ENCODE data around the gene R3HDML.

R3HDML gene

GRCh38 chr20:44362466-44362940 is 25.7 kb downstream of the R3HDML start:
- Mint-ChIP-seq H3K9me3 (no peaks in the 10 kb centered on the region), H3K4me1 (ENCODE audit: low read depth) (no peaks in the 10 kb centered on the region), H3K27ac (no peak overlapping the region), H3K4me3 (no peak overlapping the region), H3K36me3 (ENCODE audit: low read depth) (no peaks in the 10 kb centered on the region), H3K27me3 (ENCODE audit: low read depth) (peaks cover 4% of the 10 kb centered on the region)
- DNase-seq (ENCODE audit: low spot score) = no peak

DNA sequence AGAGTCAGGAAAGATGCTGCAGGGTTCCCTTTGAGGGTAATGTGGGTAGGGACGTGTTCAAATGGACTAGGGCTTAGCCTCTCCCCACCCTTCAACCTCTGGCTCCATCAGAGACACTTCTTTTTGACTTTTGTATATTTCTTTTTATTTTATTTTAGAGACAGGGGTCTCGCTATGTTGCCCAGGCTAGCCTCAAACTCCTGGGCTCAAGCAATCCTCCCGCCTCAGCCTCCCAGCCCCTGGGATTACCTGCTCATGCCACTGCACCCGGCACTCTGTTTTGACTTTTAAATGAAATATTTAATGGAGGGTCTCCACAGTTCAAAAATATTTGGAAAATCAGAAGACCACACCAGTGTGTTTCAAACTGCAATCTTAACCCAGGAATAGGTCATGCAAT is 27.2 kb downstream of the R3HDML start:
- Mint-ChIP-seq H3K36me3 (ENCODE audit: low read depth) (no peaks in the 10 kb centered on the region), H3K4me1 (ENCODE audit: low read depth) (no peaks in the 10 kb centered on the region)
- DNase-seq (ENCODE audit: low spot score) = no peak

DNA sequence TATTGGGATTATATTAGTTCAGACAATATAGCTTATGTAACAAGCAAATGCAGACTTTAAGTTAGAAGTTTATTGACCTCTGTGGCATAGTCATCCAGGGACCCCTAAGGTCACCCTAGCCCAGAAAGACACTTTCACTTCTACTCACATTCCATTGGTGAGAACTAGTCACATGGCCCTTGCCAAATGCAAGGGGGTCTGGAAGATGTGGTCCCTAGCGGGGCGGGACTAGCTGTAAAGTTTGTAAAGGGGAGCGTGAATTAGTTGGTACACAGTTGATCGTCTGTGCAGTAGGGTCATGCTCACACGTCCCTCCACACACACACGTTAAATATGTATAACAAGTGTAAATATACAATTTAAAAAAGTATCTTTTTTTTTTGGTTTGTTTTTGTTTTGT is 27.9 kb downstream of the R3HDML start:
- Mint-ChIP-seq H3K4me3 (no peak overlapping the region), H3K27ac (no peak overlapping the region), H3K27me3 (ENCODE audit: low read depth) (peaks cover 2% of the 10 kb centered on the region), H3K4me1 (ENCODE audit: low read depth) (no peaks in the 10 kb centered on the region), H3K36me3 (ENCODE audit: low read depth) (no peaks in the 10 kb centered on the region), H3K9me3 (no peaks in the 10 kb centered on the region)
- DNase-seq (ENCODE audit: low spot score) = no peak

More for the DNA sequence above, 27.2 kb downstream of the R3HDML start:
- Mint-ChIP-seq H3K27ac (no peak overlapping the region), H3K9me3 (no peaks in the 10 kb centered on the region), H3K4me3 (no peak overlapping the region), H3K27me3 (ENCODE audit: low read depth) (peaks cover 2% of the 10 kb centered on the region)

GRCh38 chr20:44367746-44368145 is 30.9 kb downstream of the R3HDML start:
- Mint-ChIP-seq H3K27me3 (ENCODE audit: low read depth) (no peaks in the 10 kb centered on the region), H3K4me3 (no peak overlapping the region), H3K9me3 (no peaks in the 10 kb centered on the region), H3K4me1 (ENCODE audit: low read depth) (no peaks in the 10 kb centered on the region), H3K36me3 (ENCODE audit: low read depth) (no peaks in the 10 kb centered on the region), H3K27ac (no peak overlapping the region)
- DNase-seq (ENCODE audit: low spot score) = no peak

GRCh38 chr20:44370639-44371218 is 33.9 kb downstream of the R3HDML start:
- DNase-seq (ENCODE audit: low spot score) = no peak
- no peaks in the 10 kb centered on the region for H3K9me3 Mint-ChIP-seq
- no peaks in the 10 kb centered on the region for H3K4me1 Mint-ChIP-seq (ENCODE audit: low read depth)
- no peak overlapping the region for H3K27ac Mint-ChIP-seq
- H3K36me3 Mint-ChIP-seq (ENCODE audit: low read depth) = no peaks in the 10 kb centered on the region
- no peak overlapping the region for H3K4me3 Mint-ChIP-seq
- H3K27me3 Mint-ChIP-seq (ENCODE audit: low read depth) = peaks cover 4% of the 10 kb centered on the region

GRCh38 chr20:44382641-44383040 is 45.8 kb downstream of the R3HDML start:
- Mint-ChIP-seq H3K27ac (no peak overlapping the region), H3K4me3 (no peak overlapping the region), H3K36me3 (ENCODE audit: low read depth) (no peaks in the 10 kb centered on the region), H3K9me3 (no peaks in the 10 kb centered on the region), H3K4me1 (ENCODE audit: low read depth) (peaks cover 2% of the 10 kb centered on the region), H3K27me3 (ENCODE audit: low read depth) (peaks cover 1% of the 10 kb centered on the region)
- no peak for DNase-seq (ENCODE audit: low spot score)

- H3K27ac Mint-ChIP-seq = no peak overlapping the region
- peaks cover 9% of the 10 kb centered on the region for H3K27me3 Mint-ChIP-seq (ENCODE audit: low read depth)
- H3K4me1 Mint-ChIP-seq (ENCODE audit: low read depth) = peaks cover 4% of the 10 kb centered on the region
- H3K4me3 Mint-ChIP-seq = no peak overlapping the region
- H3K9me3 Mint-ChIP-seq = no peaks in the 10 kb centered on the region
- peak; percentile 66 for DNase-seq (ENCODE audit: low spot score)
- H3K36me3 Mint-ChIP-seq (ENCODE audit: low read depth) = no peaks in the 10 kb centered on the region
Observed at GRCh38 chr20:44384423-44385027, 47.7 kb downstream of the R3HDML start.

GRCh38 chr20:44388466-44389023 is 51.7 kb downstream of the R3HDML start:
- DNase-seq (ENCODE audit: low spot score) = peak; percentile 62
- peaks cover 10% of the 10 kb centered on the region for H3K27me3 Mint-ChIP-seq (ENCODE audit: low read depth)
- no peak overlapping the region for H3K4me3 Mint-ChIP-seq
- H3K4me1 Mint-ChIP-seq (ENCODE audit: low read depth) = peaks cover 4% of the 10 kb centered on the region
- no peaks in the 10 kb centered on the region for H3K36me3 Mint-ChIP-seq (ENCODE audit: low read depth)
- no peak overlapping the region for H3K27ac Mint-ChIP-seq
- no peaks in the 10 kb centered on the region for H3K9me3 Mint-ChIP-seq

- Mint-ChIP-seq H3K4me1 (ENCODE audit: low read depth) (peaks cover 2% of the 10 kb centered on the region), H3K4me3 (no peak overlapping the region), H3K36me3 (ENCODE audit: low read depth) (no peaks in the 10 kb centered on the region)
Observed at GRCh38 chr20:44389871-44390270, 53.0 kb downstream of the R3HDML start.

GRCh38 chr20:44390280-44390679 is 53.4 kb downstream of the R3HDML start:
- Mint-ChIP-seq H3K4me1 (ENCODE audit: low read depth) (peaks cover 2% of the 10 kb centered on the region), H3K36me3 (ENCODE audit: low read depth) (no peaks in the 10 kb centered on the region), H3K4me3 (no peak overlapping the region), H3K27ac (no peak overlapping the region), H3K27me3 (ENCODE audit: low read depth) (peaks cover 10% of the 10 kb centered on the region), H3K9me3 (no peaks in the 10 kb centered on the region)
- DNase-seq (ENCODE audit: low spot score) = no peak

More at GRCh38 chr20:44389871-44390270, 53.0 kb downstream of the R3HDML start:
- peaks cover 10% of the 10 kb centered on the region for H3K27me3 Mint-ChIP-seq (ENCODE audit: low read depth)
- H3K27ac Mint-ChIP-seq = no peak overlapping the region
- no peak for DNase-seq (ENCODE audit: low spot score)
- H3K9me3 Mint-ChIP-seq = no peaks in the 10 kb centered on the region

- Mint-ChIP-seq H3K27me3 (ENCODE audit: low read depth) (peaks cover 10% of the 10 kb centered on the region), H3K4me3 (no peak overlapping the region), H3K36me3 (ENCODE audit: low read depth) (no peaks in the 10 kb centered on the region), H3K27ac (no peak overlapping the region), H3K4me1 (ENCODE audit: low read depth) (peaks cover 2% of the 10 kb centered on the region), H3K9me3 (no peaks in the 10 kb centered on the region)
- no peak for DNase-seq (ENCODE audit: low spot score)
Observed at GRCh38 chr20:44392088-44392775, 55.4 kb downstream of the R3HDML start.

GRCh38 chr20:44392776-44393607 is 56.1 kb downstream of the R3HDML start:
- Mint-ChIP-seq H3K27me3 (ENCODE audit: low read depth) (peaks cover 13% of the 10 kb centered on the region), H3K27ac (no peak overlapping the region), H3K4me1 (ENCODE audit: low read depth) (peaks cover 2% of the 10 kb centered on the region), H3K36me3 (ENCODE audit: low read depth) (no peaks in the 10 kb centered on the region), H3K9me3 (no peaks in the 10 kb centered on the region), H3K4me3 (no peak overlapping the region)
- DNase-seq (ENCODE audit: low spot score) = no peak

DNA sequence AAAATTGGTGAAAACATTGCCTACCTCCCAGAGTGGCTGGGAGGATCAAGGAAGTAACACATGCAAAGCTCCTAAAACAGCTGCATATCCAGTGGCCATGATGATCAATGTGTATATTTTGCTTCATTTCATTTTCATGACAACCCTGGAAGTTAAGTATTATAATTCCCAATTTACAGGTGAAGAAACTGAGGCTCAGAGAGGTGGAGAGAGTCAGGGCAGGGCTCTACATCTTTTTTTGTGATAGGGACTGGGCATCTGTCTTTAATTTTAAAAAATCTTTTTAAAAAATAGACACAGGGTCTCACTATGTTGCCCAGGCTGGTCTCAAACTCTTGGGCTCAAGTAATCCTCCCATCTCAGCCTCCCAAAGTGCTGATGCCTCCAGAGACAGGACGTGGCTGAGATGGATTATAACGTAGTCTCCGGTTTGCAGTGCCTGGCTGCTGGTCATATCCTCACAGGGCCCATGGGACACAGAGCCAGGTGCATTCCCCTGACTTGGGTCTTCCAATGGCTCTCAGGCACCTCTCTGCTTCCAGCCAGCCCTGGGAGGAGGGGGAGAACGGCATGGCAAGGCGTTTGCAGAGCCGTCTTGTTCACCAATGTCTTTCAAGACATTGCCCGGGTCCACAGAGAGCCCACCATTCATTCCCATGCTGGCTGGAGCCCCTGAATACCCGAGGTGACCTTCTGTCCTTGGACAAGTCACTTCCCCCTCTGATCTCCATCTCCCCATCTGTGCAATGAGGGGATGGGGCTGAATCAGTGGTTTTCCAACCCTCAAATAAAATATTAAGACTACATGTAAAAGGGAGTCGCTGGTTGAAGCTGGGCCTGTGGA is 57.0 kb downstream of the R3HDML start:
- no peak for DNase-seq (ENCODE audit: low spot score)
- H3K27me3 Mint-ChIP-seq (ENCODE audit: low read depth) = peaks cover 16% of the 10 kb centered on the region
- no peaks in the 10 kb centered on the region for H3K36me3 Mint-ChIP-seq (ENCODE audit: low read depth)
- H3K4me1 Mint-ChIP-seq (ENCODE audit: low read depth) = no peaks in the 10 kb centered on the region
- no peak overlapping the region for H3K27ac Mint-ChIP-seq
- no peaks in the 10 kb centered on the region for H3K9me3 Mint-ChIP-seq
- H3K4me3 Mint-ChIP-seq = no peak overlapping the region

All from T-helper 2 cell treated with Interferon-gamma antibody and Interleukin-4, amounts not matched to agents 5 μg/mL and 100 μg/mL, for 36 hours (primary cell).